GM12873 (cell line): ENCODE data around the gene EREG.

Source experiments
- CTCF ChIP-seq: IDR thresholded peaks from 2 replicates; pipeline ENCODE4 v1.5.1; 2012; ENCODE audit warnings: low read depth, mild to moderate bottlenecking, moderate library complexity, low read length, control low read depth; ENCODE audit not compliant: insufficient read depth; ENCODE audit errors: missing control alignments

EREG gene

DNA sequence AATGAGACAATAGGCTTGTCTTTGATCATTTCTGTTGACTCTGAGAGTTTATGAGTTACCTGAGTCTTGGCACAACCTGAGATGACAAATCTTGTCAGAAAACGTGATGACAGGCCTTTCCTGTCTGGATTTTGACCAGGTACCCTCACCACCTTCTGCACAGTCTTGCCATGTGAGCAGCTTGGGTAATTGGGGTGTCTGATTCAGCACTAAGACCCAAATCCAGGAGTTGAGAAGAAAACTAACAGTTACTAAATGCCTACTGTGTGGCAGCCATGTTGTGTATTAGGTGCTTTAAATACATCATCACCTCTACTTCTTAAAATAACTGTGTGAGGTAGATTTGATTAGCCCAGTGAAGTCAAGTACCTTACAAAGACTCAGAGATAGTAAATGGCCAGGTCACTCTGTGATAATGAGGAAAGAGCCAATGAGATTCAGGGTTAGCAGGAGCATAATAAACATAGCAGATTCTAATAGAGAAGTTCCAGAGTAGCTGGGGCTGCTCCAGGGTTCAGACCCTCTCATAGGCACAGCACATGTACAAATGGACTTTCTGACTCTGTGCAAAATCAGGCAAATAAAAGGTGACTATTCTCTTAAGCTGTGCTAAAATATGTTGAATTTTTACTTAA is 2.8 kb downstream of the EREG start:
- no peak for TF ChIP-seq CTCF

GRCh38 chr4:74368596-74368995 is 3.7 kb downstream of the EREG start:
- no peak for TF ChIP-seq CTCF

DNA sequence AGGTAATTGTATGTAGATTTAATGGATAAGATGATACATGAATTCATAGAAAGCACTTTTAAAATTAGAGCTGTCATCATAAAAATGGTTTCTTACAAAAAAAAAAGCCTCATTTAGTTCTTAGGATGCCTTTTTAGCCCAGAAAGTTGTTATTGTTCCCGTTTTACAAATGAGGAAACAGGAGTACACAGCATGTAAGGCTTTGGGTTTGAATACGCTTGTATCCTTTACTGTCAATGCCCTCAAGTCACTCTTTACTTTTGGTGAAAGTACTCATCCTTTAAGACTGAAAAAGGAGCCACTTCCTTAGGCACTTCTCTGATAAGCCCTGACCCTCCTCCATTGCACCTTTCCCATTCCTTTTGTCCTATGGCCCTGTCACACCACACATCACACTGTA is 4.9 kb downstream of the EREG start:
- no peak for TF ChIP-seq CTCF

GRCh38 chr4:74370912-74371311 is 6.0 kb downstream of the EREG start:
- TF ChIP-seq CTCF: peak; percentile 80

- TF ChIP-seq CTCF: no peak
These were observed 9.2 kb downstream of the EREG start for GRCh38 chr4:74374128-74374527.

DNA sequence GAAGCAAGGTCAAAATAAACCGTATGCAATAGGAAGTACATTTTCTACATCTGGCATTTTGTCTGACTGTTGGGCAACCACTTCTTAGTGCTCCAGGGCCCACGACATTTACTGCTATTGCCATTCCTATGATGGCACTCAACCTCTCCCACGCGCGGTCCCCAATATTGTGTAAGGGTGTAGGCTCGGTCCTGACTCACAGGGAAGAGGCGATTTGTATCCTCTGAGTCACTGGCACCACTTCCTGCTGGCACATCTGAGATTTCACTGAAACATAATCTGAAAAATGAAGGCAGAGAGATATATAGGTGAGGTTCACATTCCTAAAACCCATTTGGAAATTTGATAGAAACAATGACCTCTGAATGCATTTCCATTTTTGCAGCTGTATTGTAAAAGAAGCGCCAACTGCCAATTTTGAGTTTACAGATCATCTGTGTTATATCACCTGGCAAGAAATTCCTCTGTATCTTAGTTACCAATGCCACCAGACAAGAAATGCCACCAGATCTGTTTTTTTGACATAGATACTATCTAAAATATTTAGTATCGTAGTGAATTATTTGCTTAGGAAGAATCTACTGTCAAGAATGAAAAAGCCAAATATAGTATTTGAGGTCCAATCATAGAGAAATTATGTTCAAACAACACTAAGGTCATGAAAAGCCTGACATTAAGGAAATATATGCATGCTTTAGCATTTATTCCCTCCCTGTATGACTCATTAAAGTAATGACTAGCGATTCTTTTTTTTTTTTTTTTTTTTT is 9.8 kb downstream of the EREG start:
- no peak for TF ChIP-seq CTCF

GRCh38 chr4:74375824-74376426 is 11.0 kb downstream of the EREG start:
- no peak for TF ChIP-seq CTCF
